ENCODE results near the gene KRT20.

KRT20 gene

GRCh38 chr17:40844671-40845107 is 40.4 kb downstream of the KRT20 start:
- Histone ChIP-seq H3K4me3 (no peak overlapping the region), H3K27ac (no peak overlapping the region)
- TF ChIP-seq CTCF (IDR thresholded peaks at IDR 0.05), result no peak
- DNase-seq (ENCODE audit: low spot score), result no peak

DNA sequence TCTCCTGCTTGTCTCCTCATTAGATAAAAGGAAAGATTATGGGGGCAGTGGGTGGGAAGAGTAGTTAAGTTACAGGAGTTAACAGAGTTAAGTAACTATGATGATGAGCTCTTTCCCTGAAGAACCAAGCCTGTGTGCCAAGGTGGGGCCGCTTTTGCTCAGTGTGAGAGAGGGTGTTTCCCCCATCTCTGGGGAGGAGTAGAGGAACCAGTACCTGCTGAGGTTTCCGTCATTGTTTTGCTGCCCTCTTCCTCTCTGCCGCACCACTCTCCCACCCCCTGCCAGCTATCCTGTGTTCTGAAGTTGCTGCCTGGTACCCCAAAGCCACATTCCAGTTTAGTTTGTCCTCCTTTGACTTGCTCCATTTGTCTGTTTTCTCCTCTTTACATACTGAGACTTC is 41.8 kb downstream of the KRT20 start:
- Histone ChIP-seq H3K4me3 (no peak overlapping the region), H3K27ac (no peak overlapping the region)
- DNase-seq (ENCODE audit: low spot score), result no peak
- TF ChIP-seq CTCF (IDR thresholded peaks at IDR 0.05), result no peak

DNA sequence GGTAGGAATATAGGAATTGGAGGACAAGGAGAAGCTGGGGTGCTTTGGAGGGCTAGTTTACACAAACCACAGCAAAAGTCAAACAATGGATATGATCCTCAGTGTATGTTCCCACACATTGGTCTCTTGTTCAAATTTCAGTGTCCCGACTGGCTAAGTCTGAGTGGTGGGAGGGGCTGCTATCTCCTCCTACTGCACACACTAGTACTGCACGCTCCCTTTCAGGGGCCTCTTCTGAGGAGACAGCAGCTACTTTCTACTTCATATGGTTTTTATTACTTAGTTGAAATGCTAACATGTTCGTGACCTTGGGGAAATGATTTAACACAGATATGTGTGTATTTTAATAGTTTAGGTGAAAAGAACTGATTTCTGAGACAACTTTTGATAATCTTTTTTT is 43.8 kb downstream of the KRT20 start:
- DNase-seq (ENCODE audit: low spot score), result no peak
- no peak overlapping the region for H3K27ac ChIP-seq
- no peak overlapping the region for H3K4me3 ChIP-seq
- TF ChIP-seq CTCF (IDR thresholded peaks at IDR 0.05), result no peak

- no peak for TF ChIP-seq CTCF (IDR thresholded peaks at IDR 0.05)
- no peak overlapping the region for H3K27ac ChIP-seq
- no peak for DNase-seq (ENCODE audit: low spot score)
- no peak overlapping the region for H3K4me3 ChIP-seq
Measured at GRCh38 chr17:40839194-40839593, 45.8 kb downstream of the KRT20 start.

GRCh38 chr17:40836020-40836419 is 49.0 kb downstream of the KRT20 start:
- H3K27ac ChIP-seq, result no peak overlapping the region
- no peak overlapping the region for H3K4me3 ChIP-seq
- DNase-seq (ENCODE audit: low spot score), result no peak
- TF ChIP-seq CTCF (IDR thresholded peaks at IDR 0.05), result no peak

GRCh38 chr17:40833882-40834281 is 51.2 kb downstream of the KRT20 start:
- no peak for TF ChIP-seq CTCF (IDR thresholded peaks at IDR 0.05)
- DNase-seq (ENCODE audit: low spot score), result no peak
- H3K27ac ChIP-seq, result no peak overlapping the region
- no peak overlapping the region for H3K4me3 ChIP-seq

DNA sequence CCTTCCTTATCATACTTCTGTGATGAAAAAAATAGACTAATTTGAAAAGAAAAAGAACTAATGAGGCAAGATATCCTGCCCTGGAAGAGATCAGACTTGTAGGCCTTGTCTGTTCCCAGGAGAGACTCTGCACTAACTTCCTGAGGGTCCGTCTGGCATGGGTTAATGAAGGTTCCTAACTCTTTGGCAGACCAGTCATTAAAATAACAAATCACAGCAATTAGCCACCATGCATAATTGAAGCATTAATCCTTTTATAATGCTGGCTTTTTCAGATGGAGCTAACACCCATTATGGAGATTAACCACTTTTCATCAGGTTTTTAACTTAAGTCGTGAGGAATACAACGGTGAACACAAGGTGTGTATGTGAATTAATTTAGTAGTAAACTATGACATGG is 52.2 kb downstream of the KRT20 start:
- H3K27ac ChIP-seq, result no peak overlapping the region
- no peak overlapping the region for H3K4me3 ChIP-seq
- no peak for DNase-seq (ENCODE audit: low spot score)
- no peak for TF ChIP-seq CTCF (IDR thresholded peaks at IDR 0.05)

All from coronary artery (tissue), 2 donors.